HG03060 (cell line): ENCODE measurements around the gene SALL3.

Experiments
- ATAC-seq: cut with Tn5 transposase; IDR thresholded peaks from one replicate; pipeline ENCODE4 v1.9.1; 2021; ENCODE audit warnings: low read depth, moderate number of reproducible peaks; ENCODE audit not compliant: unreplicated experiment

SALL3 gene

DNA sequence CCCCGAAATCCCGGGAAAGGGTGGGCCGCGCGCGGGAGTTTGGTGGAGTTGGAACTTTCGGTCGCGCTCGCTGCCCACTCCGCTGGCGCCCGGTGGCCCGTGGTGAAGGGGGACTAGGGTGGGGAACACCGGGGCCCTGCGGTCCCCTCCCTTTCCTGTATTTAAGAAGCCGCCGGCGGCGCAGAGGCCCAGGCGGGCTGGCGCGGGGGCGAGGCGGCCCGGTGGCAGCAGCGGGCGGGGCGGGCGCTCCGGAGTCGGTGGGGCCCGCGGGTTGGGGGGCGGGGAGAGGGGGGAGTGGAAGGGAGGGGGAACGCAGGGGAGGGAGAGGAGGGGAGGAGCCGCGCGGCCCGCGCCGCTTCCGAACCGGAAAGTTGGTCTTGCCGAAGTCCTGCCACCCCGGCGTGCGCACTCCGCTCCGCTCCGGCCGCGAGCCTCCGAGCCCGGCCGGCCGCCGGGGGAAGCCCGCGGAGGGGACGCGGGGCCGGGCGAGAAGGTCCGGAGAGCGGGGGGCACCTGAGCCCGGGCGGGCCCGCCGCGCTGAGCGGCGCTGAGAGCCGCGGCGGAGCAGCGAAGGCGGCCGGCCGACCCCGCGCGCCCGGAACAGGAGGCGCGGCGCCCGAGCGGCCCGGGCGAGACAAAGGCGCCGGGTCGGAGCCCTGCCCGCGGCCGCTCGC lies 425 bp upstream of the SALL3 start:
- ATAC-seq: no peak

DNA sequence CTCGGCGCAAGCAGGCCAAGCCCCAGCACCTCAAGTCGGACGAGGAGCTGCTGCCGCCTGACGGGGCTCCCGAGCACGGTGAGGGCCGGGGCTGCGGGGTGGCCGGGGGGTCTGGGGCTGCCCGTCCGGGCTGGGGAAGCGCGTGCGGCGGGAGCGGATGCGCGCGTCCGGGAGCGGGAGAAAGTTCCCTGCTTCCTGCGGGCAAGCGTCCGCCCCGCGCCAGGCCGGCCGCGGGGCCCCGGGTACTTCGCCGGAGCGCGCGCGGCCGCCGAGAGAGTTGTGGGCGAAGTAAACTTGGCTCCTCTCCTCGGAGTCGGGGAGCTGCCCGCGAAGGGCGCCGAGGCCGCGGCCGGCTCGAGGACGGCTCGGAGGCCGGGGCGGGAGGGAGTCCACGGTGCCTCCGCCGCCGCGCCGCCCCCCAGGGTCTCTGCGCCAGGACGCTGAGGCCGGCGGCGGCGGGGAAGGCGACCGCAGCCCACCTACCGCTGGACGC lies 707 bp downstream of the SALL3 start:
- no peak for ATAC-seq

DNA sequence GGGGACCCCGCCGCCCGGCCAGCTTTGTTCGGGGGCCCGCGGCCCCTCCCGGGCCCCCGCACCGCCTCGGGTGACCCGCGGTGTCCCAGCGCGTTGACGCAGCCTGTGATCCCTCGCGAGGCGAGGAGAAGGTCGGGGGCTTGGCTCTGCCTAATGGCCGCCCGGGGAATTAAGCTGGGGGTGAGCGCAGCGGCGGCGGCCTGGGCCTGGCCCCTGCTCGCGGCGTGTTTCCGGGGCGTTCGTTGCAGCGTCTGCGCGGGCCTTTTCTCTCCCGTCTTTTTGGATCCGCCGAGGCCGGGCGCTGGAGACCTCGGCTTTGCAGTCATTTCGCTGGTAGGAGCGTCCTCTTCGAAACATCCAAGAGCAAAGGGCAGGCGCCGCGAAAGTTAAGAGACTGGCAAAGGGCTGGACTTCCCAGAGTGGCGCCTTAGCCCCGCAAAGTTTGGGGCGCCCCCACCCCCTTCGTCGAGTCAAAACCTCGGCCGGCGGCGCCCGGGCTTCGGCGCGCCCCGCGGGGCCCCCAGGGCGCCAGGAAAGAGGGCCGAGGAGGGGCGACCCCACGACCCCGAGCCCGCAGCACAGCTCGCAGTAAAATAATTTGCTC lies 1.3 kb downstream of the SALL3 start:
- ATAC-seq: no peak

DNA sequence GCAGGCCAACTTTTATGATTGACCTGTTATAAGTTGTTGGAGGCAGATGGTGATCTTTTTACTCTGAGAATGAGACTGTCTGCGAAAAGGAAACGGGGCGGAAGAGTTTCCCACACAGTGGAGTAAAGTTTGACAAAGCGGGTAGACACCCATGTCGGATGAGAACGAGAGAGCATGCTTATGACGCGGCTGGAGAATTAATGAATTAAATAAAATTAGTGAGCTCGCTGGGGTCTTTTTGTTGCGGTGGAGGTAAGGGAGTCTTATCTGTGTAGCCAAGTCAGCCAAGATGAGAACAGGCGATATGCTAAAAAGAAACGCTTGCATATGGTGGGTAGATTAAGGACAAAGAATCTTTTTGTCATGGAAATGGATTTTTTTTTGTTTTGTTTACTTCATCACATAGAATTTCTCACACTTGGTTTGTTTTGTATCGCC lies 1.8 kb downstream of the SALL3 start:
- ATAC-seq: no peak

DNA sequence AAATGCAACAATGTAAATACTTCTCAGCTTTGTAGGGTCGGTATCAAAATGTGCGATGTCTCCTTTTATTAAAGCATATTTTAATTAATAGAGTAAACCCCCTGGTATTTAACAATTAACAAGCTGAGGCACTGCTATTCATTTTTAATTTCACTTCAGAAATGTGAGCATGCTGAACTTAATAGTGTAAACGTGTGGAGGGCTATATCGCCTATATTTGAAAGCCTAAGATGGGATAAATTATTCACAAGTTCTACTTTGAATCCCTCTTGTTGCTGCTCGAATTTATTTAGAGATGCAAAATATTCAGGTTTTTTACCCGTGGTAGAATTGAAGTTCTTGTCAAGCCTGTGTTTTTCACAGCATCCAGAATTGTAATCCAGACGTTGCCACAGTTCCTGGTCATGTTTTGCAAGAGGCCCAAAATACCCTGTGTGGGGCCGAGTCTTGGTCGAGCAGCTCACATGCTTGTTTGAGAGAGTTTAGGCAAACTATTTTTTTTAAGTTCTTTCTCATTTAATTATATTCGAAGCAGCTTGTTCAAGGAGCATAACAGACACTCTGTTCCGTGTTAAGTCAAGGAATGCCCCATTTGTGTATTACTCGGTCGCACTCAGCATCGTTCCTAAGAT lies 2.5 kb downstream of the SALL3 start:
- no peak for ATAC-seq

DNA sequence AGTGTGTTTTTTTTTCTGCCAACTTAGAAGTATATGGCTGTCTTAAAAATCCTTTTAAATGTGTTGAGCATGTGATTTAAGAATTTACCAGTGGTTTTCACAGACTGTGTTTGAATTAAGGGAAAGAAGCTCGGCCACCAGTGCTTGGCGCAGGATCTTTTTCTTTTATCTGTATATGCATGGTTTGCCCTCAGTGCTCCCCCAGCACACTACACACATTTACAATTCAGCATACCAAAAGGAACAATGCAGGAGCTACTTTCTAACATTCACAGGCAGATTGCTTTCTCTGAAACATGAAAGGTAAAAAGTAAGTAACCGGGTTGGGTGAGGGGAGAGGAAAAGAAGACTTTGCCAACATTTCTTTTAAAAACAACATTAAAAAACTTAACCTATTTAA lies 3.9 kb downstream of the SALL3 start:
- ATAC-seq: no peak

DNA sequence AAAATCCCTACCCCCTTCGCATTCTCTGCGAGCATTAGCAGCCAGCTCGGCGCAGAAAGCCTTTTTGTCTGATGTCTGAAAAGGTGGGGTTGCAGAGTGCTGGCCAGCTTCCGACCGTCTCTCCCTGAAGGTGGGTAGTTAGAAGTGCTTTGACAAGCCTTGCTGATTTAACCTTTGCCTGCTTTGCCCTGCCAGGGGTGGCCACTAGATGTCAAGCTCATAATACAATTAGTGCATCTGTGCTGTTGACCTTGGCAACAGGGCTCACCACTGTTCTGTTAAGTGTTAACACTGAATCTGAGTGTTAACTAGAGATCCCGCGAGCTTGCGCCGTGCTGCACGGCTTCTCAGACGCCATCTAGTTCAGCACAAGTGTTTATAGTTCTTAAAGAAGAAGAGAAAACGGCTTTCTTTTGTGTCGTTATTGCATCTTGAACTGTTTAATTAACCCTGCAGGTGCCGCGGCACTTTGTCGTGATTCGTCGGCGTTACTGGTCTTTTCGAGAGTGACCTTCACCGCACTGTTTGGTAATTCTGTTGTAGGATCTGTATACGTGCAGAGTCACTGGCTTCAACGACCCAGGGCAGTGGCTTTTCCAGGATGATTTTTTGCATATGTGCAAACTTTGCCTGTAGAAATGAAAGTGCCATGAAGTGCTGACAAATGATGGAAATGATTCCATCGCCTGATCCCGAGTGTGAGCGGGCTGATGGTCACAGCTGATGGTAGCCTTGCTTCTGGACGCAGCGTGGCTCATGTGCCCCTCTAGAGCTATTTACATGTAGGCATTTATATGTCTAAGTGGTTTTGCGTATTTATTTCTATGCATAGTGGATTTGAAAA lies 5.5 kb downstream of the SALL3 start:
- ATAC-seq: peak; percentile 49

DNA sequence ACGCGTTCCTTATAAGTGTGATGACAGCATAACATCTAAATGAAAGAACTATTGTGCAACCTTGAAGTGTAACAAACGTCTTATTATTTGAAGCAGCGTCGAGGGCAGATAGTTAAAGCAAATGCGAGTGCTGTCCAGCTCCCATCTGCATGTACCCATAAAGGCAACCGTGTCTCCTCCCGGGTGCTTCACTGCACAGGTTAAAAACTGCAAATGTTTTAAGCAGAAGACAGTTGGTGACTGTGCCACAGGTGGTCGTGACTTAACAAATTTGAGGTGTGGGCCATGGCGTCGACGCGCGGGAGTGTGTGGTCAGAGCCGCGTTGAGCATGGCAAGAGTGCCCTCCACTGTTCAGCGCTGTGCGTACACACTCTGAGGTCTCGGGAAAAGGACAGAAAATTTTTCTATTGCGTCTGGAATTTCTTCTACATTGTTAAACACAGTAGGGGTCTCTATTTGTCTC lies 6.4 kb downstream of the SALL3 start:
- no peak for ATAC-seq

DNA sequence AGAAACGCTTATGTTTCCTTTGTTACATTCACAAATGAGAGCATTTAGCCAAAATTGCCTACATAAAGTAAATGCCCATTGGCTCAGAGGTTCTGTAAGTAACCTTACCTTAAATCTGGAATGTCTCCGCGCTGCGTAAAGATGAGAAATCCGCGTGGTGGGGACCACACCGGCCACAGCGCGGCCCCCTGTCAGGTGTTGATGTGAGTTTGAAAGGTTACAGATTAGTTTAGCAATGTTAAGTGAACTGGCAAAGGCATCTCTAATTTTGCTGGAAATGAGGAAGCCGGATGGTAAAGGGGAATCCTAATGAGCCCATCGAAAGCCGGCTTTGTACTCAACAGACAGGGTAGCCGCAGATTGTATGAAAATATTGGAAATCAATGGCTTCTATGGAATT lies 11.8 kb downstream of the SALL3 start:
- ATAC-seq: no peak

DNA sequence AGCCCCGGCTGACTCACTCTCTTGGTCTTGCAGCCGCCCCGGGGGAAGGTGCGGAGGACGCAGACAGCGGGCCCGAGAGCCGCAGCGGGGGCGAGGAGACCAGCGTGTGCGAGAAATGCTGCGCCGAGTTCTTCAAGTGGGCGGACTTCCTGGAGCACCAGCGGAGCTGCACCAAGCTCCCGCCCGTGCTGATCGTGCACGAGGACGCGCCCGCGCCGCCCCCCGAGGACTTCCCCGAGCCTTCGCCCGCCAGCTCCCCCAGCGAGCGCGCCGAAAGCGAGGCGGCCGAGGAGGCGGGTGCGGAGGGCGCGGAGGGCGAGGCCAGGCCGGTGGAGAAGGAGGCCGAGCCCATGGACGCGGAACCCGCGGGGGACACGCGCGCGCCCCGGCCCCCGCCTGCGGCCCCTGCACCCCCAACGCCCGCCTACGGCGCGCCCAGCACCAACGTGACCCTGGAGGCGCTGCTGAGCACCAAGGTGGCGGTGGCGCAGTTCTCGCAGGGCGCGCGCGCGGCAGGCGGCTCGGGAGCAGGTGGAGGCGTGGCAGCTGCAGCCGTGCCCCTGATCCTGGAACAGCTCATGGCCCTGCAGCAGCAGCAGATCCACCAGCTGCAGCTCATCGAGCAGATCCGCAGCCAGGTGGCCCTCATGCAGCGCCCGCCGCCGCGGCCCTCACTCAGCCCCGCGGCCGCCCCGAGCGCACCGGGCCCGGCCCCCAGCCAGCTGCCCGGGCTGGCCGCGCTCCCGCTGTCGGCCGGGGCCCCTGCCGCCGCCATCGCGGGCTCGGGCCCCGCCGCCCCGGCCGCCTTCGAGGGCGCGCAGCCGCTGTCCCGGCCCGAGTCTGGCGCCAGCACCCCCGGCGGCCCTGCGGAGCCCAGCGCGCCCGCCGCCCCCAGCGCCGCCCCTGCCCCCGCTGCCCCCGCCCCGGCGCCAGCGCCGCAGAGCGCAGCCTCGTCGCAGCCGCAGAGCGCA lies 12.7 kb downstream of the SALL3 start:
- no peak for ATAC-seq

DNA sequence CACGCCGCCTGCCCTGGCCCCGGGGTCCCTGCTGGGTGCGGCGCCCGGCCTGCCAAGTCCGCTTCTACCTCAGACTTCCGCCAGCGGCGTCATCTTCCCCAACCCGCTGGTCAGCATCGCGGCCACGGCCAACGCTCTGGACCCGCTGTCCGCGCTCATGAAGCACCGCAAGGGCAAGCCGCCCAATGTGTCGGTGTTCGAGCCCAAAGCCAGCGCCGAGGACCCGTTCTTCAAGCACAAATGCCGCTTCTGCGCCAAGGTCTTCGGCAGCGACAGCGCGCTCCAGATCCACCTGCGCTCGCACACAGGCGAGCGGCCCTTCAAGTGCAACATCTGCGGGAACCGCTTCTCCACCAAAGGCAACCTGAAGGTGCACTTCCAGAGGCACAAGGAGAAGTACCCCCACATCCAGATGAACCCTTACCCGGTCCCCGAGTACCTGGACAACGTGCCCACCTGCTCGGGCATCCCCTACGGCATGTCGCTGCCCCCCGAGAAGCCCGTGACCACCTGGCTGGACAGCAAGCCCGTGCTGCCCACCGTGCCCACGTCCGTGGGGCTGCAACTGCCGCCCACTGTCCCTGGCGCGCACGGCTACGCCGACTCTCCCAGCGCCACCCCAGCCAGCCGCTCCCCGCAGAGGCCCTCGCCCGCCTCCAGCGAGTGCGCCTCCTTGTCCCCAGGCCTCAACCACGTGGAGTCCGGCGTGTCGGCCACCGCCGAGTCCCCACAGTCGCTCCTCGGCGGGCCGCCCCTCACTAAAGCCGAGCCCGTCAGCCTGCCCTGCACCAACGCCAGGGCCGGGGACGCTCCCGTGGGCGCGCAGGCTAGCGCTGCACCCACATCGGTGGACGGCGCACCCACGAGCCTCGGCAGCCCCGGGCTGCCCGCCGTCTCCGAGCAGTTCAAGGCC lies 13.7 kb downstream of the SALL3 start:
- ATAC-seq: no peak

DNA sequence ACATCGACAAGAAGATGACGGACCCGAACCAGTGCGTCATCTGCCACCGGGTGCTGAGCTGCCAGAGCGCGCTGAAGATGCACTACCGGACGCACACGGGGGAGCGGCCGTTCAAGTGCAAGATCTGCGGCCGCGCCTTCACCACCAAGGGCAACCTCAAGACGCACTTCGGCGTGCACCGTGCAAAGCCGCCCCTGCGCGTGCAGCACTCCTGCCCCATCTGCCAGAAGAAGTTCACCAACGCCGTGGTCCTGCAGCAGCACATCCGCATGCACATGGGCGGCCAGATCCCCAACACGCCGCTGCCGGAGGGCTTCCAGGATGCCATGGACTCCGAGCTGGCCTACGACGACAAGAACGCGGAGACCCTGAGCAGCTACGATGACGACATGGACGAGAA lies 14.4 kb downstream of the SALL3 start:
- ATAC-seq: no peak

DNA sequence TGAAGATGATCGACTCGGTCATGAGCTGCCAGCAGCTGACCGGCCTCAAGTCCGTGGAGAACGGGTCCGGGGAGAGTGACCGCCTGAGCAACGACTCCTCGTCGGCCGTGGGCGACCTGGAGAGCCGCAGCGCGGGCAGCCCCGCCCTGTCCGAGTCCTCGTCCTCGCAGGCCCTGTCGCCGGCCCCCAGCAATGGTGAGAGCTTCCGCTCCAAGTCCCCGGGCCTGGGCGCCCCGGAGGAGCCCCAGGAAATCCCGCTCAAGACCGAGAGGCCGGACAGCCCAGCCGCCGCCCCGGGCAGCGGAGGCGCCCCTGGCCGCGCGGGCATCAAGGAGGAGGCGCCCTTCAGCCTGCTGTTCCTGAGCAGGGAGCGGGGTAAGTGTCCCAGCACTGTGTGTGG lies 14.9 kb downstream of the SALL3 start:
- ATAC-seq: no peak

DNA sequence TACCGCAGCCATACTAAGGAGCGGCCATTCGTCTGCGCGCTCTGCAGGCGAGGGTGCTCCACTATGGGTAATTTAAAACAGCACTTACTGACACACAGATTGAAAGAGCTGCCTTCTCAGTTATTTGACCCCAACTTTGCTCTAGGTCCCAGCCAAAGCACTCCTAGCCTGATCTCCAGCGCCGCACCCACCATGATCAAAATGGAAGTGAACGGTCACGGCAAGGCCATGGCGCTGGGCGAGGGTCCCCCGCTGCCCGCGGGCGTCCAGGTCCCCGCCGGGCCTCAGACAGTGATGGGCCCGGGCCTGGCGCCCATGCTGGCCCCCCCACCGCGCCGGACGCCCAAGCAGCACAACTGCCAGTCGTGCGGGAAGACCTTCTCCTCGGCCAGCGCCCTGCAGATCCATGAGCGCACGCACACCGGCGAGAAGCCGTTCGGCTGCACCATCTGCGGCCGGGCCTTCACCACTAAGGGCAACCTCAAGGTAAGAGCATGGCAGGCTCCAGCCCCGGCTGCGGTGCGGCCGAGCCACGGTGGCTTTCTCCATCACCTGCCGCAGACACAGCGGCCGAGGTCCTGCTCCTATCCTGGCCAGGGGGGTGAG lies 15.5 kb downstream of the SALL3 start:
- ATAC-seq: no peak

DNA sequence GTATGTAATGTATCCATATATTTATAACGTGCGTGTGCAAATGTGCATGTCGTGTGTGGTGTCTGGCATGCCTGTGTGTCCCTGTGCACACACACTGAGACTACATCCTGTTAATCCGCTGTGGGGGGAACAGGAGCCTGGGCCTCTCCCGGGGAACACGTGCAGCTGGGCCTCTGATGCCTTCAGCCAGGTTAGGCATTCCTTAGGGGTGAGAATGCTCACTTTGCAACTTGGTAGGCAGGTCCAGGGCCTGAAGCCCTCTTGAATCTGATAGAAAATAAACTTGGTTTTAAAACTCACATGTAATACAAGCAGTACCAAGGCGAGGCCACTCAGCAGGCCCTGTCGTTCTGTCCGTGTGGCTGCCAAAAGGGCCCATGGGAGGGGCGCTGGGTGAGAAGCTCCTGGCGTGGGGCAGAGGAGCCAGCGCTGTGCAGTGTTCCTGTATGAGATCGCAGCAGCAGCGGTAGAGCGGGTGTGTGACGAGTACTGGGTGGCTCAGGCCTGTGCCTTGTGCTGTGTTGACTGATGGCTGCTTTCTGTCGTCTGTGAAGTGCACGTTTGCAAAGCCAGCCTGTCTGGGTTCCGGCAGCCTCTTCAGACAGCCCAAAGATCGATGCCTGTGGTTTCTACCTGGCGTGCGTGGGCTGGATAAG lies 16.2 kb downstream of the SALL3 start:
- ATAC-seq: no peak

DNA sequence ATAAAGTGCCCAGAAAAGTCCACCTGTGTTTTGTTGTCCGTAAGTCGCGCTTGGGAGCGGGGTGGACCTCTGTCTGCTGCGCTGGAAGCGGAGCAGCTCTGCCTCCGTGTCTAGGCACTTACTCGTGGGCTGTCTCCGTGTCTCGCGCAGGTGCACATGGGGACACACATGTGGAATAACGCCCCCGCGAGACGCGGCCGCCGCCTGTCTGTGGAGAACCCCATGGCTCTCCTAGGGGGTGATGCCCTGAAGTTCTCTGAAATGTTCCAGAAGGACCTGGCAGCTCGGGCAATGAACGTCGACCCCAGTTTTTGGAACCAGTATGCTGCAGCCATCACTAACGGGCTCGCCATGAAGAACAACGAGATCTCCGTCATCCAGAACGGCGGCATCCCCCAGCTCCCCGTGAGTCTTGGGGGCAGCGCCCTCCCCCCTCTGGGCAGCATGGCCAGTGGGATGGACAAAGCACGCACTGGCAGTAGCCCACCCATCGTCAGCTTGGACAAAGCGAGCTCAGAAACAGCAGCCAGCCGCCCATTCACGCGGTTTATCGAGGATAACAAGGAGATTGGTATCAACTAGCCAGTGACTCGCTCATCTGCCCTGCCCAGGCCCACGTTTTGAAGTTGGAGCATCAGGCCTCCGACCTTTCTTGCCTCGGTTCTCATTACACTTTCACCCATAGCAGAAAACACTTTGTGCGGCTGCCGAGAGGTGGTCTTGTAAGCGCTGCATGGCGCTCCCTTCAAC lies 17.3 kb downstream of the SALL3 start:
- ATAC-seq: no peak

DNA sequence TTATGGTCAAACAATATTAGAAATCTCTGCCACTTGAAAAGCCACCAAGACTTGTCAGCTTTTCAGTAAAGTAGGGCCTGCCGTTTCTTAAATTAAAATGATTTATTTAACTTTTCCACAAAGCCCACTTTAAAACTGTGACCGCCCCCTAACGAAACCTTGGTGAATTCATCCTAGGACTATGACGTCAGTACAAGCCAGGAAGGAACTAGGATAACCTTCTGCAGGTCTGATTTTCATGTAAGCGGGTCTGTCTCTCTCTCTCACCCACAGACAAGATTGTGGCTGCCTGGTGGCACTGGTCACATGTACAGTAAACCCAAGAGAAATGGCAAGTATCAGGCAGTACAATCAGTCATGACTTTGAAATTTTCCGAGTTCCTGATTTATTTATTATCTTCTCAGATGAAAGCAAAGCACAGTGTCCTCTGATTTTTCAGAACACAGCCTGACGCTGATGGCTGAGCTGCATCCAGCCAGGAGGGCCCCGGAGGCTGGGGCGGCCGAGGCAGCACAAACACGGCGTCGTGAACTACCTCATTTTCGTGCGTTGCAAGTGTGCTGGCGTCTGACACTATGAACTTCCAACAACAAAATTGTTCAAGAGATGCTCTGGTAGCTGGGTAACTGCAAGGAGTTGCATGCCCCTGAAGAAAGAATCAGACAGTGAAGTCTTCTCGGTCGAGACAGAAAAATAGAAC lies 18.9 kb downstream of the SALL3 start:
- no peak for ATAC-seq
